CD14-positive monocyte (primary cell): ENCODE data around the gene TMEM132A. TPM values are rescaled to one million over a fixed set of nuclear protein-coding genes. Genes with fewer than 3 reads are reported as not detected.

Experiments used
- DNase-seq, 3 donors: peaks; one replicate each; pipeline ENCODE4 v3.0.0-alpha.2; 2011 to 2022
- H2AFZ ChIP-seq: 2 replicates; pipeline ENCODE4 v1.6.0; 2012; ENCODE audit warnings: mild to moderate bottlenecking, low read depth, low read length, inconsistent platforms; ENCODE audit not compliant: insufficient read depth, poor library complexity, severe bottlenecking
- H3K27ac ChIP-seq, 2 donors: 1 replicate in 1 of 2; 2 replicates in 1 of 2; pipeline ENCODE4 v1.5.1; 2012 to 2013; ENCODE audit warnings: low read length in 2 of 2, control low read depth in 1 of 2, inconsistent platforms in 1 of 2, low read depth in 1 of 2, mild to moderate bottlenecking in 1 of 2
- H3K27me3 ChIP-seq, 2 donors: one replicate each; pipeline versions ENCODE4 v1.6.0 to v1.6.1; 2011 to 2013; ENCODE audit warnings: low read length in 2 of 2; ENCODE audit not compliant: control insufficient read depth in 2 of 2, insufficient read depth in 2 of 2
- H3K36me3 ChIP-seq, 2 donors: replicated peaks in 1 of 2; 1 replicate in 1 of 2; 2 replicates in 1 of 2; pipeline versions ENCODE4 v1.5.1 to v1.6.1; 2012 to 2013; ENCODE audit warnings: low read length in 2 of 2, control low read depth in 1 of 2, inconsistent platforms in 1 of 2, mild to moderate bottlenecking in 1 of 2; ENCODE audit not compliant: insufficient read depth in 2 of 2, control insufficient read depth in 1 of 2
- H3K4me1 ChIP-seq, 2 donors: 1 replicate in 1 of 2; 2 replicates in 1 of 2; pipeline versions ENCODE4 v1.5.1 to v1.6.1; 2012 to 2013; ENCODE audit warnings: low read length in 2 of 2, control low read depth in 1 of 2, inconsistent platforms in 1 of 2, mild to moderate bottlenecking in 1 of 2, moderate library complexity in 1 of 2; ENCODE audit not compliant: insufficient read depth in 2 of 2, control insufficient read depth in 1 of 2
- H3K4me2 ChIP-seq: replicated peaks from 2 replicates; pipeline ENCODE3; 2012; ENCODE audit warnings: low read length, moderate library complexity, mild to moderate bottlenecking; ENCODE audit not compliant: poor library complexity, severe bottlenecking; ENCODE audit errors: extremely low read depth
- H3K4me3 ChIP-seq, 3 experiments: fragments of 200-600 bp in 1 of 3; sonication (generic) in 1 of 3; replicated peaks in 1 of 3; 1 replicate in 2 of 3; 2 replicates in 1 of 3; pipeline ENCODE4 v1.5.1; 2011 to 2013; ENCODE audit warnings: low read length in 3 of 3, mild to moderate bottlenecking in 3 of 3, control low read depth in 2 of 3, low read depth in 2 of 3, inconsistent platforms in 1 of 3, moderate library complexity in 1 of 3
- H3K79me2 ChIP-seq: 2 replicates; pipeline ENCODE4 v1.6.0; 2012; ENCODE audit warnings: mild to moderate bottlenecking, control low read depth, inconsistent platforms, low read length, moderate library complexity; ENCODE audit not compliant: insufficient read depth
- H3K9ac ChIP-seq: 2 replicates; pipeline ENCODE4 v1.6.0; 2017; ENCODE audit warnings: low read length, mild to moderate bottlenecking; ENCODE audit not compliant: insufficient read depth, poor library complexity, severe bottlenecking
- H3K9me3 ChIP-seq, 2 donors: replicated peaks in 1 of 2; 1 replicate in 1 of 2; 2 replicates in 1 of 2; pipeline versions ENCODE4 v1.5.1 to v1.6.1; 2012 to 2013; ENCODE audit warnings: low read length in 2 of 2, control low read depth in 1 of 2; ENCODE audit not compliant: control insufficient read depth in 1 of 2, insufficient read depth in 1 of 2
- H4K20me1 ChIP-seq: 2 replicates; pipeline ENCODE4 v1.6.0; 2012; ENCODE audit warnings: mild to moderate bottlenecking, low read length, control low read depth, moderate library complexity; ENCODE audit not compliant: insufficient read depth
- H3K27ac Mint-ChIP-seq, 7 donors: one replicate each; pipeline ENCODE4 v1.8.0; 2020; ENCODE audit warnings: mild to moderate bottlenecking in 7 of 7, mixed read lengths in 7 of 7, moderate library complexity in 6 of 7, inconsistent platforms in 2 of 7
- H3K27me3 Mint-ChIP-seq, 3 donors: one replicate each; pipeline ENCODE4 v1.8.0; 2021 to 2022; ENCODE audit warnings: low read depth in 3 of 3, mild to moderate bottlenecking in 3 of 3, mixed read lengths in 3 of 3, moderate library complexity in 3 of 3, inconsistent platforms in 1 of 3
- H3K36me3 Mint-ChIP-seq, 2 donors: one replicate each; pipeline ENCODE4 v1.8.0; 2020; ENCODE audit warnings: mixed read lengths in 2 of 2, inconsistent platforms in 1 of 2, mild to moderate bottlenecking in 1 of 2
- H3K4me1 Mint-ChIP-seq: one replicate; pipeline ENCODE4 v1.8.0; 2020; ENCODE audit warnings: mild to moderate bottlenecking, mixed read lengths
- H3K4me3 Mint-ChIP-seq, 2 donors: one replicate each; pipeline ENCODE4 v1.8.0; 2020; ENCODE audit warnings: mild to moderate bottlenecking in 2 of 2, mixed read lengths in 2 of 2, moderate library complexity in 1 of 2
- H3K9me3 Mint-ChIP-seq, 7 donors: one replicate each; pipeline ENCODE4 v1.8.0; 2020 to 2022; ENCODE audit warnings: mixed read lengths in 7 of 7, mild to moderate bottlenecking in 6 of 7, moderate library complexity in 6 of 7, inconsistent platforms in 2 of 7
- CTCF ChIP-seq: fragments of 200-600 bp; IDR thresholded peaks from one replicate; pipeline ENCODE4 v1.8.0; 2022; ENCODE audit warnings: antibody characterized with exemption, mild to moderate bottlenecking
- WGBS: methylation state at CpG from one replicate; pipeline ENCODE4 v1.1.5; 2013; ENCODE audit warnings: missing lambda C conversion rate; ENCODE audit not compliant: insufficient coverage; 5-methylcytosine and 5-hydroxymethylcytosine counted together
- intact Hi-C, 2 donors: fragments of 100-400 bp; cut with micrococcal nuclease; formaldehyde crosslinking; loops; one replicate each; pipeline versions ENCODE4 v1.15.0 to v1.15.1; 2023
- polyA minus RNA-seq: library from RNA; depleted of rRNA, polyadenylated mRNA; stranded (reverse); fragments of >200 nt; gene quantifications from 2 replicates; pipeline ENCODE4 v1.2.3, GENCODE V29; 2012
- polyA plus RNA-seq, 3 donors: library from polyadenylated mRNA; depleted of rRNA in 1 of 3; unstranded in 2 of 3; stranded (reverse) in 1 of 3; fragments of 300-500 nt in 2 of 3; fragments of >200 nt in 1 of 3; fragmentation: Illumina TruSeq in 2 of 3; gene quantifications; 1 replicate in 2 of 3; 2 replicates in 1 of 3; pipeline ENCODE4 v1.2.3, GENCODE V29; 2012 to 2021
- total RNA-seq, 12 experiments: library from RNA in 1 of 12; stranded (reverse) in 1 of 12; fragments of 120-200 nt in 1 of 12; gene quantifications; one replicate each; pipeline ENCODE4 v1.2.4 and lab custom pipeline; 2013 to 2026; ENCODE audit warnings: mixed read lengths in 6 of 12, inconsistent platforms in 1 of 12

The TMEM132A gene
- total RNA-seq (2013), result 0.37 TPM
- polyA plus RNA-seq (under 1 TPM; 0.01 to 0.31 (median 0.21) TPM), polyA minus RNA-seq (not detected in 2 replicates), total RNA-seq (lab: John Stamatoyannopoulos, UW) (0.08 to 10.5 (median 0.52) reads per million in 11 experiments)

GRCh38 chr11:60924110-60924905 is at the start of gene TMEM132A:
TMEM132A (plus strand) TSS chr11:60924460; CDS start chr11:60924634, 174 bp downstream.
- Histone ChIP-seq H3K9me3 (peaks cover 0 to 9% of the 10 kb centered on the region in 2 donors), H3K36me3 (peaks cover 30 to 39% of the 10 kb centered on the region in 2 donors), H3K4me2 (peak within 1 kb of the TSS; percentile 74), H3K79me2 (peaks cover 6% of the 10 kb centered on the region), H3K27me3 (peaks cover 25 to 46% of the 10 kb centered on the region in 2 donors), H3K27ac (no peak within 1 kb of the TSS), H3K4me3 (peak within 1 kb of the TSS in 1 of 3 experiments; percentile 56), H3K9ac (no peak within 1 kb of the TSS), H4K20me1 (peaks cover 4% of the 10 kb centered on the region), H2AFZ (peak within 1 kb of the TSS; percentile 30), H3K4me1 (peaks cover 25% of the 10 kb centered on the region in 2 donors)
- Mint-ChIP-seq H3K9me3 (peaks cover 0 to 10% (median 4%) of the 10 kb centered on the region in 7 donors), H3K4me3 (peak within 1 kb of the TSS; percentile 34 to 83), H3K27me3 (peaks cover 45 to 60% (median 53%) of the 10 kb centered on the region in 3 donors), H3K4me1 (peaks cover 19% of the 10 kb centered on the region), H3K27ac (peak within 1 kb of the TSS in 2 of 7 donors; percentile 32 to 64), H3K36me3 (peaks cover 40 to 43% of the 10 kb centered on the region in 2 donors)
- 2% methylated on average over 64 of the region's 69 CpGs for WGBS
- DNase-seq, result no peak
- no peak for TF ChIP-seq CTCF
- intact Hi-C loops, result no loop called here

GRCh38 chr11:60875366-60876167 is 48.7 kb upstream of the TMEM132A start:
- H3K27ac Mint-ChIP-seq, result peak overlapping the region in 1 of 7 donors; percentile 77
- H3K27ac ChIP-seq, result no peak overlapping the region
- peaks cover 14 to 29% of the 10 kb centered on the region in 2 donors for H3K36me3 ChIP-seq
- H3K79me2 ChIP-seq, result no peaks in the 10 kb centered on the region
- H3K36me3 Mint-ChIP-seq, result peaks cover 20 to 28% of the 10 kb centered on the region in 2 donors
- peaks cover 11 to 15% of the 10 kb centered on the region in 2 donors for H3K4me1 ChIP-seq
- H3K27me3 ChIP-seq, result no peaks in the 10 kb centered on the region
- no peaks in the 10 kb centered on the region for H4K20me1 ChIP-seq
- no peak overlapping the region for H3K4me2 ChIP-seq
- H3K9me3 ChIP-seq, result no peaks in the 10 kb centered on the region
- no peak overlapping the region for H3K4me3 ChIP-seq
- intact Hi-C loops, result no loop called here
- peaks cover 12% of the 10 kb centered on the region for H3K4me1 Mint-ChIP-seq
- no peak overlapping the region for H2AFZ ChIP-seq
- WGBS, result 100% methylated on average over 1 of the region's 7 CpGs
- H3K9ac ChIP-seq, result no peak overlapping the region
- no peak for TF ChIP-seq CTCF
- H3K9me3 Mint-ChIP-seq, result no peaks in the 10 kb centered on the region
- no peak overlapping the region for H3K4me3 Mint-ChIP-seq
- DNase-seq, result no peak
- peaks cover 0 to 2% (median 1%) of the 10 kb centered on the region in 3 donors for H3K27me3 Mint-ChIP-seq
